ENCODE results near the gene ZNF275.
"Not testable (repeated sequence)": the region's sequence is repeated elsewhere in the genome, so short reads cannot be mapped to it uniquely, and the experiment has no call there.

The ZNF275 gene

DNA sequence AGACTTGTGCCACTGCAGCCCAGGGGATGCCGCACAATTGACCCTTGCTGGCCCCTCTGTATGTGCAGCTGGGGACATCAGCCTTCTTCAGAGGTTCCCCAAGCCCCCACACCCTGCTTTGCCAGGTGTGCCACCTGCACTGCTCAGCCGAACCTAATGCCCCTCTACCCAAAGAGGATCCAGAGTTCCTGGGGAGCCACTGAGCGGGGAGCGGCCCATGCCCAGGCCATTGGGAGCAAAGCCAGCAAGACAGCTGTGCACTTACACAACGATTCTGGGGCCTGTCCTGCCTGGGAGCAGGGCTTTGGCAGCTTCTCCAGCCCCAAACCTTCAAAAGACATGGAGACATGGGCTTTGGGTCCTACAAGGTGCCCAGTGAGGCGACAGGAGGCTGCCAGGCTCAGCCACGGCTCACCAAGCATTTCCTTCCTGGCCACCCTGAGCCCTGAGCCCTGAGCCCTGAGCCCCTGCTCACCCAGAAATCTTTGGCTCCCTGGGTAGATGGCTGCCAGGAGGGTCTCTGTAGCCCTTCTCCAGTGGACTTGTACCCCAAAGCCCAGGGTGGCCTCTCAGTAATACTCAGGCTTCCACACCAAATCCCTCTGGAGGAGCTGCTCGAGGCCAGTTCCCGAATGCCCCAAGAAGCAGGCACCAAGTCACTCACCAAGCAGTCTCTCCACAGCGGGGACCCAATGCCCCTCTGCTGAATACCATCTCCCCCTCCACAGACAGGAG lies 54.2 kb downstream of the ZNF275 start:
- DNase-seq (ENCODE audit: low read depth): no peak

DNA sequence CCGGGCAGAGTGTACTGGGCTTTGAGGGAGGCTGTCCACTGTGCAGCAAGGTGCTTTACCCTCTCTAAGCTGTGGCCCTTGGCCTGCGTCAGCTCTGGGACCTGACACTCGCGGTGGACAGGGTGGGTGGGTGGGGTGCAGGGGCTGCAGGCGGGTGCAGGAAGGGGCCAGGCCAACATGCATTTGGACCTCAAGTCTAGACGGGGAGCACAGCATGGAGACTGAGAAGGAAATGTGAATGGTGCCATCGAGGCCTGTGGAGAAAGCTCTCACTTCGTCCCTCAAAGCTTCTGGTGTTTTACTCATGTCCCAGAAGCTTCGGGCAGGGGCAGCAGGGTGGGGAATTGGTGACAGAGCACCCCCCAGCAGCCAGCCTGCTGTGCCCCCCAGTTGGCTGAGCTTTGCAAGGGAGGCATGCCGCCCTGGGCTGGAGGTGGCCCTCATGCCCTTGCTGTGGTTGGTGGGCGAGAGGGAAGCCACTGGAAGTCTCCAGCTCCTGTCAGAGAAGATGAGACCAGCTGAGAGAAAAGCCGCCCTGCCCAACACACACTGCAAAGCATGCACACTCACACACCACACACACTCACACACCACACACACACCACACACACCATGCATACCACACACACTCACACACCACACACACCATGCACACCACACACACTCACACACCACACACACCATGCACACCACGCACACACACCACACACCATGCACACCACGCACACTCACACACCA lies 54.9 kb downstream of the ZNF275 start:
- DNase-seq (ENCODE audit: low read depth): no peak

DNA sequence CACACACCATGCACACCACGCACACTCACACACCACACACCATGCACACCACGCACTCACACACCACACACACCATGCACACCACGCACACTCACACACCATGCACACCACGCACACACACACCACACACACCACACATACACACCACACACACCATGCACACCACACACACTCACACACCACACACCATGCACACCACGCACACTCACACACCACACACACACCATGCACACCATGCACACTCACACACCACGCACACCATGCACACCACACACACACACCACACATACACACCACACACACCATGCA lies 55.5 kb downstream of the ZNF275 start:
- DNase-seq (ENCODE audit: low read depth): not testable (repeated sequence)

DNA sequence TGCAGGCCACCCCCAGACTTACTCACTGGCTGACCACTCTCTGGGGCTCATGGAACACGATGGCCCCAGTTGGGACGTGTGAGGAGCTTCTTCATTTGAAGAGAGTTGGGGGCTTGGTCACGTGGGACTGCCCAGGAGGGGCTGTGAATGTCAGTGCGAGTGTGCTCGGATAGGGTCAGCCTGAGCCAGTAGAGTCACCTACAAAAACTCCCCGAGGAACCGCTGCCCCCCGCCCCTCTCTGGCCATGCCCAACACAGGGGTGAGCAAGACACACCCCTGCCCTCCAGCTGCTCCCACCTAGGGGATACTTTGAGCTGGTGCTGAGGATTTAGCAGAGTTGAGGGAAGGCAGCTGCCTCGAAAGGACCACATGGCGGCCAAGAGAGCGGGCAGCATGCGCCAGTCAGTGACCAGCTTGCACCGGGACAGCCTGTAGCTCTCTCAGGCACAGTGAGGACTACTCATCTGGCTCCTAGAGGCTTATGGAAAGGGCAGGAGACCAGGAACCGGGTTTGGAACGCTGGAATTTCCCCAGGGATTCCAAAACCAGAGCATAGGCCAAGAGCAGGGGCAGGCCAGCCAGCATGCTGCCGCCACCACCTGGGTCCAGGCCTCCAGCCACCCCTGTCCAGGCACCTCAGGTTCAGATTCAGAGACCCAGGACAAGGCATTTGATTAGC lies 58.8 kb downstream of the ZNF275 start:
- DNase-seq (ENCODE audit: low read depth): no peak

DNA sequence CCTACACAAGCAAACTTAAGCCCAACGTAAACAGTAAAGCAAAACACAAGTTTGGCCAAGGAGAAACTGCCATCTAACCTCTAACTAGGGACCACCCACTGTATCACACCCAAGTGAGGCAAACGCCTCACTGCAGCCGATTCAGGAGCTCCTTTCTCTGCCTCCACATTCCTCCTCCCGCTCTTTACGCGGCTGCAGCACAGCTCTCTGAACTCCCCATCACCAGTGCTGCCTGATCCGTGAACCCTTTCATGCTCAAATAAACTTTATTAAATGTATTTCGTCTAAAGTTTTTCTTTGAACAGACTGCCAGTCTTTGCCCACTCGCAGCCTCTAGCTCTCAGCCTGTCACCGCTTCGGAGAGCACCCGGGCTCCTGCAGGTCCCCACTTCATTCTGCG lies 60.7 kb downstream of the ZNF275 start:
- no peak for DNase-seq (ENCODE audit: low read depth)

DNA sequence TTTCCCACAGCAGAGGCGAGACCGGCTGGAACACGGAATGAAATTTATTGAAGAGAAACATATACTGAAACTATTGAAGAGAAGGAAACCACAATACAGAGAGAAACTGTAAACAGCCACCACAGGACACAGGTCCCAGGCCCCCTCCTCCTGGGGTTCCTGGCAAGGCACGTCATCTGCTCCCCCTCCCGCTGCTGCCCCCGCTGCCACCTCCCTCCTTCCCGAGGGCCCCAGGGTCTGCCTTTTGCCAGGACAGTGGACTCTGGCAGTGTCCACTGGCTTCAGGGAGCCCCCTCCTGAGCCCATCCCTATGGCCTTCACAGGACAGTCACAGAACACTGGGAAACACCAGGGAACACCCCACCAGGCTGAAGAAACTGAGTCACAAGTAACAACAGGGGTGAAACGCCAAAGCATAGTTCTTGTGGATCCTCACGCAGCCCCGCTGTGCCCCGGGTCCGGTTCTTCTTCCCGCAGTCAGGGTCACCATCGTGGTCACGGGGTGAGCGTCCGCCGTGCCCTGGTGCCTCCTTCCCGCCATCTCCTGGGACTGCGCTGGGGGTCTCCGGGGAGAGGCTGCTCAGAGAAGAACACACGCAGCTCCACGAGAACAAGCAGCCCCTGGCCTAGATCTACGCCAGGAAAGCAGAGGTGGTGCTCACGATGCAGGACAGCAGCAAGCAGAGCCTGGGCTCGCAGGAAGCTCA lies 61.8 kb downstream of the ZNF275 start:
- DNase-seq (ENCODE audit: low read depth): no peak

DNA sequence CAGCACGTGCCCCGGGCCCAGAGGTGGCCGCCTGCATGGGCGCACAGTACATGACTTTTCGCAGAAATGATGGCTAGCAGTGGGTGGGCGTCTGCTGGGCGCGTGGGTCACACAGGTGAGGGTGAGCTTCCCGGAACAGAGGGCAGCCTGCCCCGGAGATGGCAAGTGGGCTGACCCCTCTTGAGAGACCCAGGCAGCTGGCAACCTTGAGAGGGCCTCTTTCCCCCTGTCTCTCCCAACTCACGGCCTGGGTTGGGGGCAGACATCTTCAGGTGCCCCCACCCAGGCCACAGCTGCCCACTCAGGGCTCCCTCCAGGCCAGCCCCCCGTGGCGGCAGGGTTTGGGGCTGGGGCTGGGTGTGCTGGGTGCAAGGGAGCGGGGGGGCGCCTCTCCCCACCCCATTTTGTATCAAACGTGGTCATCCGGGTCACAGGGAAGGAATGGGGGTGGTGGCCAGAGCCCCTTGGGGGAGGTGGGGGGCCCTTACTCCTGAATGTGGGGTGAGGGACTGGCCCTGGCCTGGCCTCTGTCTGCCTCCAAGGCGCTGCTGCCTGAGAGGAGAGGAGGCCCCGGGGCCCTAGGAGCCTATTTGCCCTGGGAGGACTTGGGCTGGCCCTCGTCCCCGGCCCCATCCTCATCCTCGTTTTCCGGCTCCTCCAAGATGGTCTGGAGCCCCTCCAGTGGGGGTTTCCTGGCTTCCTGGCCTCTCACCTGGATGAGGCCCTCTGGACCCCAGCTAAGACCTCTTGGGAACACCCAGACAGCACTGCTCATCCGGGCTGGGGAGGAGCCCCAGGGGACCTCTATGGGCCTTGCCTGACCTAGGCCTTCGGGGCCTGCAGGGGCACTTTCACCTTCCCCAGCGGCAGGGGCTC lies 62.6 kb downstream of the ZNF275 start:
- no peak for DNase-seq (ENCODE audit: low read depth)

DNA sequence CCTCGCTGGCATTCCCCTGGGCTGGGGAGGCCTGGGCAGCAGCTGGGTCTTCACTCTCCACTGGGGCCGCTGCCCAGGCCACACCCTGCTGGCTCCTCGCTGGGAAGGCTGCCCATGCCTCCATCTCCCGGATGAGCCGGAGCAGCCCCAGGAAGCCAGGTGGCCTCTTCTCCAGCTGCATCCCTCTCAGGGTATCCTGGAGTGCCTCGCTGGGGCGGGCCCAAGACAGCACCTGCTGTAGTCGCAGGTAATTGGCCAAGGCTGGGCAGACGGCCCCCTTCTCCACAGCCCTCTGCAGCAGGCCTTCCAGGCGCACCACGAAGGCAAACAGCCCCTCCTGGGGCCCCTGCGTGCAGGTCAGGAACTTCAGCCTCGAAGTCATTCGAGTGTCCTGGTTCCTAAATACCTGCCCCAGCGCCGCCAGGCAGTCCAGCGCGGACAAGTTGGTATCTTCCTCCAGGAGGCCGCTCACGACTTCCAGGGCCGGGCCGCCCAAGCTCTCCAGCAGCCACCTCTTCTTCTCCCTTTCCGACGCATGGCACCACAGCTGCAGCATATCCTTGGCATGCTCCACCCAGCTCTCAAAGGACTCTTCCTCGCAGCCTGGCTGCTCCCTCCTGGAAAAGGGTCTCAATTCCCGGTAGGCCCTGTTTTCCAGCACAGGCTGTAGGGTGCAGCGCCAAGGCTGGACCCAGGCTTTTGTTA lies 63.5 kb downstream of the ZNF275 start:
- no peak for DNase-seq (ENCODE audit: low read depth)

DNA sequence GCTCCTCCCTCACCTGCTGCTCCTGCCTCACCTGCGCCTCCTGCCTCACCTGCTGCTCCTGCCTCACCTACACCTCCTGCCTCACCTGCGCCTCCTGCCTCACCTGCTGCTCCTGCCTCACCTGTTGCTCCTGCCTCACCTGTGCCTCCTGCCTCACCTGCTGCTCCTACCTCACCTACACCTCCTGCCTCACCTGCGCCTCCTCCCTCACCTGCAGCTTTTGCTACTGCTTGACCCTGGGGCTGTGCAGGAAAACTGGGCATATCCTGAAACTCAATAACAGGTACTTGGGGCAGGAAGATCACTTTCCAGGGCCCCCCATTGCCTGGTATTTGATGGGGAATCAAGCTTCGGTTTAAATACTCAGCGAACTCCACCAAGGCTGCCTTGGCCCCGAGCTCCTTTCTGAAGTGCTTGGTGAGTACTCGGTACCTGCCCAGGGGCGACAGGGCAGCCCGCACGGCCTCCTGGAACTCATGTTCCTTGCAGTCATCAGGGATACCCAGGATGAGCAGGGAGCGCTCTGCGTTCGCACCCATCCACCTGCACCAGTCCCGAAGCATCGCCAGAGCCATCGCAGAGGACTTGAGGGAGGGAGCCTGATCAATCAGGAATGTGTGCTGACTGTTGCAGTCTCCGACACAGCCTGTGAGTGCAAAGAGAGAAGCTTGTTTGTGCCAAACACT lies 64.5 kb downstream of the ZNF275 start:
- no peak for DNase-seq (ENCODE audit: low read depth)

DNA sequence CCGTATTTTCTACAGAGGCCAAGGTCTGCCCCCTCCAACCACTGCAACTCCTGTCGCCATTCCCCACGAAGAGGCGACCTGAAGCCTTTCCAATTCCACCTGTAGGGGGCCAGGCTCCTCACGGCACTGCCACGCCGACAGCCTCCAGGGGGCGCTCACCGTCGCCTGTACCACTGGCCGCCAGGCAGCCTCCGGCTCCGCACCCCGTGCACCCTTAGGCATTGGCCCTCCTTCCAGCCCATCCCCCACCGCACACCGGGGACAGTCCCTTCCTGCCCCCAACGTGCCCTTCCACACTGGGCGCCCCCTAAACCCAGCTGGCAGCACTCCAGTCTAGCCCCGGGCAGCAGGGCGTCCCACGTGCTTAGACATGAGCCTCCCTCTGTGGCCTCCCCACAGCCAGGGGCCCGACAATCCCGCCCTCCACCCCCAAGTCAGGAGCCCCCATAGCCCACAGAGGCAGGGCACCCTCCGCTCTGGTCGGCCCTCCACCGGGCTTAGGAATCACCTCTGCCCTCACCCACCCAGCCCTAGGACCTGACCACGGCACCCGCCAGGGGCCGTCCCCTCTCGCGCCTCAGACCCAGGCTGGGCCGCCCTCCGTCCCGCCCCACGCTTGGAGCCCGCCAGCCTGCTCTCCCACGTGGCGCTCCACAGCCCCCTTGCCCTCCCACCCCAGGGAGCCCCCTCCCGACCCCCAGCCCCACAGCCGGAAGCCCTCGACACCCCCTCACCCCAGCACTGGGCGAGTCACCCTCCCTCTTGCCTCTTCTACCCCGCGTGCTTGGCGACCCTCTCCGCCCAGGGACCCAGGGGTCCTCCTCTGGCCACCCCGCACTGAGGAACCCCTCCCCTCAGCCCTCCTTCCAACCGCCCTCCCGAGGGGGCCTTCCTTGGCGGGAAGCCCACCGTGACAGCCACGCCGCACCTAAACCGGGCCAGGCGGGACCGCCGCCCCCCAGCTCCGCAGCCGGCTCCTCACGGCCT lies 66.5 kb downstream of the ZNF275 start:
- DNase-seq (ENCODE audit: low read depth): peak; percentile 6

DNA sequence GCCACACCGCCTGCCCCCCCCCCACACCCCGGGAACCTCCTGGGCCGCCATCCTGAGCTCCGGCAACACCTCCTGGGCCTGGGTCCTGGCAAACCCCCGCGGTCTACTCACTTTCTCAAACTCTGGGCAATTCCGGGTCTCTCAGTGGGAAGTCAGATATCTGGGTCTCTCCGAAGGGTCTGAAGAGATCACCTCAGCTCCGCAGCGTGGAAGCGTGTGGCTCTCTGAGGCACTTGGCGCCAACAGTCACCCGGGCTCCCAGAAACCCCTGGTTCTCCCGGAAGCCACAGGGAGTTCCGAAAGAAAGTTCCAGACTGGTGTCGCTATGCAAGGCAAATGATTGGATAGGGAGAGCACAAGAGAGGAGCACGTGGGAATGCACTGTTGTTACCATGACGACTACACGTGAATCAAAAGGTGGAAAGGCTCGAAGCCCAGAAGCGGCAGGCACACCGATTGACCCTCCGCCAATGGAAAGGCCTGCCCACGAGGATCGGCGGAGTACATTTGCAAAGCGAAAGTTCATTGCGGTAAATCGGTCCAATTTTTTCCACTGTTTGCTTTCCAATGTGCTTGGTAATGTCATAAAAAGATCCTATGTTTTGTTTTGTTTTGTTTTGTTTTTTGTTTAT lies 67.3 kb downstream of the ZNF275 start, which contains the start of gene PNMA6E:
PNMA6E (minus strand) TSS at position 218 of the 632 bp plus-strand sequence. CDS start 2,501 bp downstream, outside the sequence.
- no peak for DNase-seq (ENCODE audit: low read depth)

Measured in activated gamma-delta T cell treated with anti-CD3 and anti-CD28 coated beads, Interleukin-2, amount 50 U/mL, for 16 hours (primary cell).